GM21381 (cell line): Measurements from ENCODE around the gene MRPL27.

Experiments
- ATAC-seq: cut with Tn5 transposase; IDR thresholded peaks from one replicate; pipeline ENCODE4 v1.9.1; 2021; ENCODE audit warnings: mild to moderate bottlenecking, moderate library complexity; ENCODE audit not compliant: unreplicated experiment

The MRPL27 gene

GRCh38 chr17:50361561-50362480 is 11.2 kb downstream of the MRPL27 start:
- no peak for ATAC-seq

- no peak for ATAC-seq
Measured at GRCh38 chr17:50360486-50361115, 12.4 kb downstream of the MRPL27 start.

GRCh38 chr17:50359998-50360461 is 13.0 kb downstream of the MRPL27 start:
- no peak for ATAC-seq

- no peak for ATAC-seq
Measured at GRCh38 chr17:50359005-50359699, 13.8 kb downstream of the MRPL27 start.

GRCh38 chr17:50358177-50358576 is 14.8 kb downstream of the MRPL27 start:
- no peak for ATAC-seq

GRCh38 chr17:50356892-50357510 is 16.0 kb downstream of the MRPL27 start:
- no peak for ATAC-seq

- ATAC-seq = no peak
Measured at GRCh38 chr17:50356418-50356817, 16.6 kb downstream of the MRPL27 start.

GRCh38 chr17:50355701-50356341 is 17.2 kb downstream of the MRPL27 start:
- ATAC-seq = no peak

- ATAC-seq = no peak
Measured at GRCh38 chr17:50355336-50355700, 17.7 kb downstream of the MRPL27 start.

- ATAC-seq = no peak
Measured at GRCh38 chr17:50354776-50355175, 18.2 kb downstream of the MRPL27 start.

- no peak for ATAC-seq
Measured at GRCh38 chr17:50354198-50354597, 18.8 kb downstream of the MRPL27 start.

- no peak for ATAC-seq
Measured at GRCh38 chr17:50353600-50354195, 19.3 kb downstream of the MRPL27 start.

GRCh38 chr17:50352693-50353599 is 20.0 kb downstream of the MRPL27 start:
- ATAC-seq = no peak

- ATAC-seq = no peak
Measured at GRCh38 chr17:50352072-50352692, 20.8 kb downstream of the MRPL27 start.

- no peak for ATAC-seq
Measured at GRCh38 chr17:50350733-50351132, 22.3 kb downstream of the MRPL27 start.

- no peak for ATAC-seq
Measured at GRCh38 chr17:50349243-50349600, 23.8 kb downstream of the MRPL27 start.

GRCh38 chr17:50348522-50349242 is 24.3 kb downstream of the MRPL27 start:
- ATAC-seq = no peak

GRCh38 chr17:50347894-50348291 is 25.1 kb downstream of the MRPL27 start:
- no peak for ATAC-seq
